SU-DHL-6 (cell line): ENCODE data around the gene PGAP6.

Experiments
- EZH2phosphoT487 ChIP-seq: fragments of 200-600 bp; sonication (generic), shearing (Covaris generic); conservative IDR thresholded peaks from 2 replicates; pipeline ENCODE4 v1.6.1; 2018; ENCODE audit warnings: mild to moderate bottlenecking, antibody characterized with exemption, low read length, moderate library complexity, mixed read lengths
- TF ChIP-seq, protein P1 (sequence below): fragments of 200-600 bp; sonication (generic); IDR thresholded peaks from one replicate; pipeline ENCODE4 v1.5.1; 2017; ENCODE audit warnings: antibody characterized with exemption, mild to moderate bottlenecking, low read length, moderate library complexity; ENCODE audit not compliant: insufficient read depth, poor library complexity, severe bottlenecking

DNA sequence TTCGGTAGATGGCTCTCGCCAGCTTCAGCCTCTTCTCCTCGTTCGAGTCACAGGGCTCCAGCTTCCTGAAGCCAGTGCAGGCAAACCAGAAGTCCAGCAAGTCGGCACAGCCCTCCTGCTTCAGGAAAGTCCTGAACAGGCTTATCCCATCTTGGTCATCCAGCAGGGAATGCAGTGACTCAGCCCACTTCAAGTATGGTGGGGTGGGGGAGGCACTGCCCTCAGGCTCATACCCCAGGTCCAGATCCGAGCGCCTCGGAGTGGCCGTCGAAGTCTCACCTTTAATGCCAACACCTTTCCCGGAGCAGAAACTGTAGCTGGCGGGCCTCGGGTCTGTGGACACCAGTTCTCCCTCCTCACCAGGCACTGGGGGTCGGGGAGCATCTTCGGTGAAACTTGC is 35.2 kb downstream of the PGAP6 start:
- TF ChIP-seq, protein P1, sequence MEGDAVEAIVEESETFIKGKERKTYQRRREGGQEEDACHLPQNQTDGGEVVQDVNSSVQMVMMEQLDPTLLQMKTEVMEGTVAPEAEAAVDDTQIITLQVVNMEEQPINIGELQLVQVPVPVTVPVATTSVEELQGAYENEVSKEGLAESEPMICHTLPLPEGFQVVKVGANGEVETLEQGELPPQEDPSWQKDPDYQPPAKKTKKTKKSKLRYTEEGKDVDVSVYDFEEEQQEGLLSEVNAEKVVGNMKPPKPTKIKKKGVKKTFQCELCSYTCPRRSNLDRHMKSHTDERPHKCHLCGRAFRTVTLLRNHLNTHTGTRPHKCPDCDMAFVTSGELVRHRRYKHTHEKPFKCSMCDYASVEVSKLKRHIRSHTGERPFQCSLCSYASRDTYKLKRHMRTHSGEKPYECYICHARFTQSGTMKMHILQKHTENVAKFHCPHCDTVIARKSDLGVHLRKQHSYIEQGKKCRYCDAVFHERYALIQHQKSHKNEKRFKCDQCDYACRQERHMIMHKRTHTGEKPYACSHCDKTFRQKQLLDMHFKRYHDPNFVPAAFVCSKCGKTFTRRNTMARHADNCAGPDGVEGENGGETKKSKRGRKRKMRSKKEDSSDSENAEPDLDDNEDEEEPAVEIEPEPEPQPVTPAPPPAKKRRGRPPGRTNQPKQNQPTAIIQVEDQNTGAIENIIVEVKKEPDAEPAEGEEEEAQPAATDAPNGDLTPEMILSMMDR: no peak
- TF ChIP-seq EZH2phosphoT487: no peak
